HG02571 (cell line): ENCODE data around the gene DHFR2.
"Not testable (repeated sequence)": the region's sequence is repeated elsewhere in the genome, so short reads cannot be mapped to it uniquely, and the experiment has no call there.

Experiments used
- ATAC-seq: cut with Tn5 transposase; IDR thresholded peaks from one replicate; pipeline ENCODE4 v1.9.1; 2021; ENCODE audit warnings: mild to moderate bottlenecking, moderate library complexity; ENCODE audit not compliant: unreplicated experiment

DHFR2 gene

DNA sequence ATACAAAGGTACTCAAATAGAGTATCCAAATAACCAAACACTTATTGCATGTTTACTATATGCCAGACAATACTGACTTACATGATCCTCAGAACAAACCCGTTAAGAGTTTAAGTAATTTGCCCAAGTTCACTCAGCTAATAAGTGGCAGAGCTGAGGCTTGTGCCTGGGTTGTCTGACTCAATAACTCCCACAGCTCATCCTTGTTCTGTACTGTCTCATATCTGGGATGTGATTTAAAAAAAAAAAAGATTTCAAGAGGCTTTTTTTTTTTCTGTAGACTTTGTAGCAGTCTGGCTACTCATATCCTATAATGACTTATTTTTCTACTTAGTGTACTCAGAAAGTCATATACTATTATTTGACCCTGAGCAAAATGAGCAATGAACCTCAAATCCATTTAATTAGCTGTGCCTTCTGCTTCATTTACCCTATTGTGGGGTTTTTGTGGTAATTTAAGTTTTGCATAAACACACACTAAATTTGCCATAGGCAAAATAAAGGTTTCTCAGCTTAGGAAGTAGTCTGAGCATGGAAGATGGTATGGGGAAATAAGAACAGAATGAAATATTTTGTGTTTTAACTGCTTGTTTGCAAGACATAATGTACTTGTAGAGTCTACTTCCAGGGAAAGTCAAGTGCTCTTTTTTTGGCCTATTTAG lies 3.2 kb upstream of the DHFR2 start:
- ATAC-seq, result no peak

DNA sequence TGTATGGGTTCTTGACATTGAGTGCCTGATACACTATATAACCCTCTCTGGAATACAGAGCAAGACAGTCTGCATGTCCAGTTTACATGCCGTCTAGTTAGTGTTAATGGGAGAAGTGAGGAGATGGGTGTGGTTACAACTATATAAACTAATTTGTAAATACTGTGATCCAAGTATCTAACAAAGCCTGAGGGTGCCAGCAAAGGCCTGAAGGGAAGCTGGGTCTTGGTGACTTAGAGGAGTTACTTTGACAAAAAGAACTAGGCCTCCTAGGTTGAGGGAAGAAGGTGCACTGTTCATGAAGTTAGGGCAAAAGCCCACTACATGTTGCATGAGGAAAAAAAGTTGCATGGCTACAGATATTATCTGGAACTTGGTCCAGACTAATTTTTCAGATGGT lies 2.4 kb upstream of the DHFR2 start:
- ATAC-seq, result no peak

DNA sequence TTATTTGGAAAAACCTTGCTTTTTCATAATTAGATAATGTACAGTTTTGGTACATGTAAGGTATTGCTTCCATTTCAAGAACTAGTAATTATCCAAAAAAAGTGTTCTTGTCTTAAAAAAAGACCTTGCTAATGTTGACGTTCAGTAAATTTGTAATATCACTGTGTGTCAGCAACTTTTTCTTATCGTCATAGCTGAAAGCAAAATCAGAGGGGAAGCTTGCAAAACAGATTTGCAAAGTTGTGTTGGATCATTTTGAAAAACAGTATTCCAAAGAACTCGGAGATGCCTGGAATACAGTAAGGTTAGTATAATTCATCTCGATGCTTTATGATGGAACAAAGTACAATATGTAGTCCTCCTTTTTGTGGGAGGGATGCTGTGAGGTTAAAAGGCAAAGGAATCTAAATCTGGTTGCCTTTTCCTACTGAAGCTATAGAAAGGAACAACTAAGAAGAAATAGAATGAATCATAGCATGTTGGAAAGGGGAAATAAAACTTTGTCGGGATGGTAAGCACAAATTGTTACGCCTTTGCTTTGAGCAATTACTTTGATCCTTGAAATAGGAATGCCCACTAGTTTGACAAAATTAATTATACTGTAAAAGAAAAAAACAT lies 1.6 kb upstream of the DHFR2 start:
- no peak for ATAC-seq

DNA sequence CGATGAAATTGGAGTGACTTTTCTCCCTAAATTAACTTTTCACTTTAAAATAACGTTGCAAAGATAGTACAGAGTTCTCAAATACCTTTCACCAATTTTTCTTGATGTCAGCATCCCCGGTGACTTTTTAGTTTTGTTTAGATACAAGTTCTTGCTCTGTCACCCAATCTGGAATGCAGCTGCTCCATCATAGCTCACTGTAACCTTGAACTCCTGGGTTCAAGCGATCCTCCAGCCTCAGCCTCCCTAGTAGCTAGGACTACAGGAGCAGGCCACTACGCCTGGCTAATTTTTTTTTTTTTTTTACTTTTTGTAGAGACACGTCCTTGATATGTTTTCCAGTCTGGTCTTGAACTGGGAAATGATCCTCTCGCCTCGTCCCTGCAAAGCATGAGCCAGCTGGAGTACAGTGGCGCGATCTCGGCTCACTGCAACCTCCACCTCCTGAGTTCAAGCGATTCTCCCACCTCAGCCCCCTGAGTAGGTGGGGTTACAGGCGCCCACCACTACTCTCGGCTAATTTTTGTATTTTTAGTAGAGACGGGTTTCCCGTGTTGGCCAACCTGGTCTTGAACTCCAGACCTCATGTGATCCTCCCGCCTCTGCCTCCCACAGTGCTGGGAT lies 892 bp upstream of the DHFR2 start:
- no peak for ATAC-seq

DNA sequence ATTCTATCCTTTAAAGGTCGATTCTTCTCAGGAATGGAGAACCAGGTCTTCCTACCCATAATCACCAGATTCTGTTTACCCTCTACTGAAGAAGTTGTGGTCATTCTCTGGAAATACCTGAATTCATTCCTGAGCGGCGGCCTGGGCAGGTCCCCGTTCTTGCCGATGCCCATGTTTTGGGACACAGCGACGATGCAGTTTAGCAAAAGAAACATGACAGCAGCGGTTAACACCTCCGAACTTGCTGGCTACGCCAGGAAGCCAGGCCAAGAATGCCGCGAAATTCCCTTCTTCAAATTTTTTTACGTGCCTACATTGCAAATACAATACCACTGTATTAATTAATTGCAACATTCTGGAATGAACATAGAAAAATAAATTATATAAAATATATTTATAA lies 1.4 kb downstream of the DHFR2 start:
- no peak for ATAC-seq

DNA sequence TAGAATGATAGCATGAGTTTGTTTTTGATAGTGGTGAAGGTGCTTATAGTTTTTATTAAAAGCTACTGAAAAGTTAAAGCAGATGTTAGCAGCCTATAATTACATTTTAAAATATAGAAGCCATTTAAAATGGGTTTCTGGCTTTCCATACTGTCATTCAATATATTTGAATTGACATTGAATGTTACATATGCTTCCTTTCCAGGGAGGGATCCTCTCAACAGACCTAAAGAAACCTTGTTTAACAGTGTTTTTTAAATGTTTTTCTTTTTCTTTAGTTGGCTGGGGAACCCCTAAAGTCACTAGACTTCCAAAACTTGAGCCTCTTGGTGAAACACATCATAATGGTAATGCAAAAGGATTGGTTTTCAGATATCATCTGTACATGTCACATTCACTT lies 12.2 kb downstream of the DHFR2 start:
- no peak for ATAC-seq

DNA sequence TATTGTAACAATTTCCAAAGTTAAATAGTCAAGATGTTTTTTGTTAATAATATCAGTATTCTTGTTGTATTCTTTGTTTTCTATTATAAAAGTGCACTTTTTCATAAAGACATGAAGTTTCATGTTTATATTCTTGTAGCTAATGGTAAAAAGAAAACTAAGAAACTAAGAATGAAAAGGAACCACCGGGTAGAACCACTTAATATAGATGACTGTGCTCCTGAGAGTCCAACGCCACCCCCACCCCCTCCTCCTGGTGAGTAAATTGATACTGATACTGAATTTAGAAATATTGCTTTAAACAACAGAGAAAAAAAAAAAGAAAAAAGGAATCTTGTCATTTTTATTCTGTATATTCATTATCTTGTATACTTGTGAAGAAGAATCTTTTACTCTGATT lies 13.4 kb downstream of the DHFR2 start:
- ATAC-seq, result no peak

DNA sequence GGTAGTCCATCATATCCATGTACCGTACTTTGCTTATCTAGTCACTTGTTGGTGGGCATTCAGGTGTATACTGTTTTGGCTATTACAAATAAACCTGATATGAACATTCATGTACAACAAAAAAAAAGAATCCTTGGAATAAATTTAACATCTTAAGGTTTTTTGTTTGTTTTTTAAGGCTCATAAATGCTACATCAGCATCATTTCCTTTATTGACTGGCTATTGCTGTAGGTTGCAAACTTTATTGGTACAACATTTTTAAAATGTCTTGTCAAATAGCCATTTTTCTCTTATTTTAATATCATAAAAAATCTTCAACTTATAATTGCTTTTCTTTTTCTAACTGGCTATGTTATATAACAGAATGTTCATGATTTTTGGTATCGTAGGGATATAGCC lies 16.2 kb downstream of the DHFR2 start:
- ATAC-seq, result no peak

DNA sequence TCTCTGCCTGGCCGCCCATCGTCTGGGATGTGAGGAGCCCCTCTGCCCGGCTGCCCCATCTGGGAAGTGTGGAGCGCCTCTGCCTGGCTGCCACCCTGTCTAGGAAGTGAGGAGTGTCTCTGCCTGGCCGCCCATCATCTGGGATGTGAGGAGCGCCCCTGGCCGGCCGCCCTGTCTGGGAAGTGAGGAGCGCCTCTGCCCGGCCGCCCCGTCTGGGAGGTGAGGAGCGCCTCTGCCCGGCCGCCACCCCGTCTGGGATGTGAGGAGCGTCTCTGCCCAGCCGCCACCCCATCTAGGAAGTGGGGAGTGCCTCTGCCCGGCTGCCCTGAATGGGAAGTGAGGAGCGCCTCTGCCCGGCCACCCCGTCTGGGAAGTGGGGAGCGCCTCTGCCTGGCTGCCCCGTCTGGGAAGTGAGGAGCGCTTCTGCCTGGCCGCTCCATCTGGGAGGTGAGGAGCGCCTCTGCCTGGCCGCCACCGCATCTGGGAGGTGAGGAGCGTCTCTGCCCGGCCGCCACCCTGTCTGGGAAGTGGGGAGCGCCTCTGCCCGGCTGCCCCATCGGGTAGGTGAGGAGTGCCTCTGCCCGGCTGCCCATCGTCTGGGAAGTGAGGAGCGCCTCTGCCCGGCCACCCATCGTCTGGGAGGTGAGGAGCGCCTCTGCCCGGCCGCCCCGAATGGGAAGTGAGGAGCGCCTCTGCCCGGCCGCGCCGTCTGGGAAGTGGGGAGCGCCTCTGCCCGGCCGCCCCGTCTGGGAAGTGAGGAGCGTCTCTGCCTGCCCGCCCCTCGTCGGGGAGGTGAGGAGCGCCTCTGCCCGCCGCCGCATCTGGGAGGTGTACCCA lies 18.4 kb downstream of the DHFR2 start:
- ATAC-seq, result not testable (repeated sequence)

DNA sequence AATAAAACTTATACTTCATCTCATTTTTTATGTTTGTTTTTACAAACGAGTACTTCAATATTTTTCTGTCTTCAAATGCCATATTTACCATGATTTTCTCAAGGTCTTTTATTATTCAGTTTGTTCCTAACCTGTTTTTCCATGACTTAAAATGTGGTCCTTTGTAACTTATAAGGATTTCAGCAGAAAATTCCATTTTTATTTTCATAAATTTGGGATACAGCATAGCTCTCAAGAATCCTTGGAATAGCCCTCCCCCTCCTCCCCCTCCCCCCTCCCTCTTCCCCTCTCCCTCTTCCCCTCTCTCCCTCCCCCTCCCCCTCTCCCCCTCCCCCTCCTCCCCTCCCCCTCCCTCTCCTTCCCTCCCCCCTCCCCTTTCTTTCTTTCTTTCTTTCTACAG lies 19.4 kb downstream of the DHFR2 start:
- ATAC-seq, result no peak

DNA sequence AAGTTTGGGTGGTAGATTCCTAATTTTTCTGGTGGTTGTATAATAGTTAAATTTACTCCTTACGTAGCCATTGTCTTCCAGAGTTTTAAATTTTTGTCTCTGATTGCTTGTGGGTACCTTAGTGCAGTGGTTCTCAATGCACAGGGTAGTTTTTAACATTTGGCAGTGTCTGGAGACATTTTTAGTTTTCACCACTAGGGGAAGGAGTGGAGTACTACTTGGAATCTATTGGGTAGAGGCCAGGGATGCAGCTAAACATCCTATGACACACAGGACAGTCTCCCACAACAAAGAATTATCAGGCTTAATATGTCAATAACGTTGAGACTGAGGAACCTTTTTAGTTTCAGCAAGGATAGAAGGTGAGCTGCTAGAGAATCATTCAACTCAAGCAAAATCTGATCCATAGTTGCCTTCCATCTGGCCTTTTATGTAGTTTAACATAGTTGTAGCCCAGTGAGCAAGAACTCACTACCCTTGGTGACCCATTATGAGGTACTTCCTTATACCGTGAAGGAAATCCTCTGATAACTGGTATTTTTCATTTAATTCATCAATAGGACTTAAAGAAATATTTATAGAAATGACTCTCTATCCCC lies 25.7 kb downstream of the DHFR2 start:
- ATAC-seq, result peak; percentile 71

DNA sequence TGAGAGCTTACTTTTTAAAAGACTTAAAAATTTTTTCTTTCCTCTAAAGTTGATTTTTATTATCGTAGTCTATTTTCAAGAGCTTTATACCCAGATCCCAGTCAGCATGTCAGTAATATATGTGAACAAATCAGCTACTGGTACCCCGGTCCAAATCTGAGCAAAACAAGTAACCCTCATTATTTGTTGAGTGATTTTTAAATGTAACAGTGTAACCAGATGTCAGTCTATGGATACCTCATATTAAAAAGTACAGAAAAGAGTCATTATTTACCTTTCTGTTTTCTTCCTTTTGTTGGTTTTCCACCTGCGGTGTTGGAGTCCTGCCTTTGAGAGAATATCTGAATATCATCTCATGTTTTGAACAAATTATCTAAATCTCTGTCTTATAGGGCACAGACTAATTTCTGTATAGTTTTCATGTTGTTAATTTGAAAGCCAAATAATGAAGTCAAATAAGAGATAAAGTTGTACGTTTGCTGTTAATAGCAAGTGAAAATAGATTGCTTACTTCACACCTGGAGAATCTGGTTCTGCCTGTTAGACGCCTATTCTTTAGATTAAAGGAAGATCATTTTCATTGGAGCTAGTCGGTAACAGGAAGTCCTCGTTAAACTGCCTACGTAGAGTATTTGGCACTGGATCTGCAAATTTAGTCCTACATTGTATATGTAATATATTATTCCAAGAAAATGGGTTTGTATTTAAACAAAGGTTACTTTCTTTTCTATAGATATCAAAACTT lies 34.5 kb downstream of the DHFR2 start, which contains the start of gene STX19:
Gene STX19, minus strand, starts transcription at position 505 of the 745 bp plus-strand sequence. CDS start 13,328 bp downstream, outside the sequence.
- no peak for ATAC-seq

DNA sequence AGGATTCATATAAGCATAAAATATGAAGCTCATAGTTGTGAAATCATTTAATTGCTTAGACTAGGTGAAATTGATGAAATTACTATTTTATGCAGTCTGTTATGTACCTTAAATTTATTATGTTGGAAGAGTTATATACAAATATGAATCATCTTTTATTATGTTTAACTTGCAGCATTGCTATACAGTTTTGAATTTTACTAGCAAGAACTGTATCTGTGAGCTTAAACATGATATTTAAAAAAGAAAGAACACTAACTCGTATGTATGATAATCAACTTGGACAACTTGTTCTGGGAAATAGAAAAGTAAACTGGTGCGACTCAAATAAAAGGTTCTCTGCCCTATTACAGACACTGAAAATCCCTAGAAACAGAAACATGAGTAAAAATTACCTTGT lies 36.1 kb downstream of the DHFR2 start:
- no peak for ATAC-seq

DNA sequence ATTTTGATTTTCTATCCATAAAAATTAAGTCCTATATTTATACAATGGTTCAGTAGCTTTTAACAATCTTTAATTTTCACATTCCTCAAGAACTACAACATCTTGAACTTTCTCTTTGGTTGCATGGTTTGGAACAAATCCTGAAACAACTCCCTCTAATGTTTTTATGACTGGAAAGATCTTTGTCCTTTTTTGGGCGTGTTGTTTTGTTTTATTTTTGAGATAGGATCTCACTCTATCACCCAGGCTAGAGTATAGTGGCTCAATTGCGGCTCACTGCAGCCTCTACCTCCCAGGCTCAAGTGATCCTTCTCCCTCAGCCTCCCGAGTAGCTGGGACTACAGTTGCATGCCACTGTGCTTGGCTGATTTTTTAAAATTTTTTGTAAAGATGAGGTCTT lies 38.3 kb downstream of the DHFR2 start:
- no peak for ATAC-seq

DNA sequence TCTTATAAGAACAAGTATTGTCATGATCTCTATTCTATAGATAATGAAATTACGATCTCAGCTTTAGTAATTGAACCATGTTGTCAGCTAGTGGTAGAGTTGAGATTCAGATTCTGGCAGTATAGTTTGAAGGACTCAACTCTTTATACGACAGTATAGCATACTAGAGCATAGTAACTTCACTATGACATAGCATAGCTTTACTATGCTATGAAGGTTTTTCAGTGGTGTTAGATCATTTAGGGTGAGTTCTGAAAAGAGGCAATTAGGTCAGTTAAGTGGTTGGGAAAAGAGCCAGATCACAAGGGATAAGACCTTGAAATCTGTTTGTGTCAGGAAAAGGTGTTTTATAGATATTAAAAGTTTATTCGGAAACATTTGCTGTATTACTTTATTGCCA lies 42.4 kb downstream of the DHFR2 start:
- ATAC-seq, result no peak

DNA sequence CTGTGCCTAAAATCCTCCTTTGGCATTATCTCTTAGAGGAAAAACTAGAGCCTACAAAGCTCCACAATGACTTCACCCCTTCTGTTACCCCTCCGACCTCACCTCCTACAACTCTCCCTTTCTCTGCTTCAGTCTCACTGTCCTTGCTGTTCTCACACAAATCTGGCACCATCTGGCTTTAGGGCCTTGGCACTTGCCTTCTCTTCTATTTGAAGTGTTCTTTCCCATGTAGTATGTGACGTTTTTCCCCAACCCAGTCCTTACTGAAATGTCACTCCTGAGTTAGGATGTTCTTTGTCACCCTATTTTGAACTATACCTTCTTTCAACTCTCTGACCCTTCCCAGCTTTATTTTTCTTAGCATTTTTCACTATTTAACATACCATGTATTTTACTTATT lies 43.1 kb downstream of the DHFR2 start:
- ATAC-seq, result no peak

DNA sequence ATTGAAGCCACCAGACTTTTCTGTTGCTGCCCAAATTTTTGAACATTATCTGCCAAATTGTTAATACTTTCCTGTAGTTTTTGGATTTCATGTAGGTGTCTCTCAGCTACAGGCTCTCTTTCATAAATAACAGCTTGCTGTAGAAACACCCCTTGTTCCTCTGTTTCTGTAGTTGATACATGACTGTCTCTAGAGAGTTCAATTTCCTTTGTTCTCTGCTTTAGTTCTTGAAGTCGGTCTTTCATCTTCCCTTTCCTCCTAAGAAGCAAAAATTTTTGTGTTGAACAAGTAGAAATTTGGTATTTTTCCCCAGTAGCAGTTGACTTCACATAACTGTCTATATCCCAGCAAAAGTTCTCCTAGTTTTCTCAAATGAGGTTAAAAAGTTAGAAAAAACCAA lies 47.7 kb downstream of the DHFR2 start:
- no peak for ATAC-seq

DNA sequence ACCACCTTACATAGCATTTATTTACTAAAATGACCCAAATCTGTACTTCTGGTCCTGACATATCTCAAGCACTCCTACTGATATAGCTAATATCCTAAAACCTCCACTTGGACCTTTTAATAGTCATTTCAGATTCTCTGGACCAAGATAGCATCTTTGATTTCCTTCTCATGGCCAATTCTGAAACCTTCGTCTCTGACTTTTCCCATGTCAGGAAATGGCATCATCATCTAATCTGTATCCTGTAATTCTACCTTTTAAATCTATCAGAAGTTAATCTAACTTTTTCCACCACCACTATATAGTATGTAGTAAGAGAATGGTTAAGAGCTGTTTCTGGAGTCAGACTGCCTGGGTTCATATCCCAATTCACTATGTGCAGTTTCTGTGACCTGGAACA lies 50.5 kb downstream of the DHFR2 start:
- no peak for ATAC-seq

DNA sequence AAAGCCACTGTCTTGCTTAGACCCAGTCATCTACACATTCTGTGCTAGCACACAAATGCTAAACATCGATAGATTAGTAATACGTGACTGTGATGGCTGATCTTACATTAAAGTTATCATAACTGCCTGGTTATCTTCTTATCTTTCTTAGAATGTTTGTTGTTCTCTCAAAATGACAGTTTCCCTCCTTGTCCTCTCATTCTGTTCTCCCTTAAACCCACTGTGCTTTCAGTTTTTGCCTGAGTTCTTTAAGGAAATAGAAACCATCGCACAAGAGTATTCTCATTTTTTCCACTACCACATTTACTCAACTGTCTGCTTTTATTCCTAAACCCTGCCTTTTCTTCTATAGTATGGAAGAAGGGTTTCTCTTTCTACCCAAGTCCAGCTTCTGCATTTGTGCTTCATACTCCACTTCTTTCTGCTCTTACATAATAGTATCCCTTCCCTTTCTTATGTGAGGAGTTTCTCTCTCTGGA lies 51.4 kb downstream of the DHFR2 start:
- ATAC-seq, result no peak

DNA sequence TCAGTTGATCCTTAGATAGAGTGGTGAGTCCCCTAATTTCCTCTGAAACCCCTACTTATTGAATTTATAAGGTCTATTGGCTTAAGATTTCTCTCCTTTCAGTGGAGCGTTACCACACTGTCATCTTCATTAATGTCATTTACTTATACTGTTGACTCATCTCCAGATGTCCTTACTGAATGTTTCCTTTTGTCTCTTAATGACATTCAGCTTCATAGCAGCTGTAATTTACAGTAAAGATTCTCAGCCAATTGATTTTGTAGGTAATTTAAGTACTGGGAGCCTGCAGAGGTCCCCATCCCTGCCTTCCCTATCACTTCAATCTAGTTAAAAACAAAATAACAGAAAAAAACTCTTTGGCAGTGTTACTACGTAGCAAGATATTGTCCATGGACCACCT lies 53.1 kb downstream of the DHFR2 start:
- no peak for ATAC-seq
